Body of pancreas (tissue), 4 donors: ENCODE data around the gene NCOR1. TPM values are rescaled to one million over a fixed set of nuclear protein-coding genes. Genes with fewer than 3 reads are reported as not detected.

Source experiments
- ATAC-seq: fragments of 150-250 bp; one replicate; pipeline ENCODE4 v1.9.1; 2016
- DNase-seq, 4 donors: peaks; one replicate each; pipeline ENCODE4 v3.0.0-alpha.2; 2019
- H3K27ac ChIP-seq, 4 donors: fragments of 200-600 bp; sonication (generic); 1 replicate in 3 of 4; 2 replicates in 1 of 4; pipeline versions ENCODE4 v1.5.1 to v1.6.1; 2016 to 2019; ENCODE audit warnings: mild to moderate bottlenecking in 1 of 4, mixed read lengths in 1 of 4, moderate library complexity in 1 of 4
- H3K27me3 ChIP-seq, 2 donors: fragments of 200-600 bp; sonication (generic); one replicate each; pipeline ENCODE4 v1.6.0; 2016; ENCODE audit warnings: mild to moderate bottlenecking in 1 of 2
- H3K36me3 ChIP-seq, 2 donors: fragments of 200-600 bp; sonication (generic); replicated peaks in 1 of 2; 2 replicates each; pipeline ENCODE4 v1.5.1; 2016; ENCODE audit warnings: low read depth in 2 of 2; ENCODE audit not compliant: insufficient read depth in 1 of 2
- H3K4me1 ChIP-seq: fragments of 200-600 bp; sonication (generic); one replicate; pipeline ENCODE4 v1.6.0; 2016
- H3K4me3 ChIP-seq, 2 donors: fragments of 200-600 bp; sonication (generic); 1 replicate in 1 of 2; 2 replicates in 1 of 2; pipeline ENCODE4 v1.5.1; 2016 to 2019
- H3K9me3 ChIP-seq, 3 donors: fragments of 200-600 bp; sonication (generic); 1 replicate in 2 of 3; 2 replicates in 1 of 3; pipeline ENCODE4 v1.5.1; 2016
- POLR2A ChIP-seq, 3 donors: fragments of 450-650 bp; IDR thresholded peaks; one replicate each; pipeline ENCODE4 v1.6.1; 2016; ENCODE audit warnings: antibody characterized with exemption in 3 of 3, mild to moderate bottlenecking in 2 of 3
- WGBS, 2 donors: methylation state at CpG; one replicate each; pipeline ENCODE4 v1.1.5; 2017; 5-methylcytosine and 5-hydroxymethylcytosine counted together
- intact Hi-C: fragments of 100-400 bp; cut with DNase I; formaldehyde crosslinking; loops from one replicate; pipeline ENCODE4 v1.15.1; 2023
- total RNA-seq, 2 donors: library from RNA; depleted of rRNA; stranded (reverse); fragments of >200 nt; gene quantifications; one replicate each; pipeline ENCODE4 v1.1.0, GENCODE V29; 2016
- TF ChIP-seq, protein P1 (sequence below), 7 experiments: fragments of 450-650 bp in 4 of 7; fragments of 200-600 bp in 3 of 7; sonication (generic) in 3 of 7; IDR thresholded peaks; one replicate each; pipeline ENCODE4 v1.5.1; 2016 to 2019; ENCODE audit warnings: antibody characterized with exemption in 7 of 7

NCOR1 gene
- total RNA-seq, 2 donors from 2014 or later = 120 to 230 TPM

GRCh38 chr17:16083223-16083622, 132.1 kb downstream of the NCOR1 start:
- Histone ChIP-seq H3K27ac (no peak overlapping the region), H3K27me3 (no peaks in the 10 kb centered on the region), H3K4me1 (peaks cover 7% of the 10 kb centered on the region), H3K9me3 (no peaks in the 10 kb centered on the region), H3K36me3 (peaks cover 0 to 21% of the 10 kb centered on the region in 2 donors), H3K4me3 (no peak overlapping the region)
- ATAC-seq (no peak), DNase-seq (no peak)
- intact Hi-C loops = no loop called here
- 98% methylated on average over 3 of the region's 3 CpGs for WGBS, 2 donors
- TF ChIP-seq POLR2A (IDR thresholded peaks at IDR 0.05) = no peak
- TF ChIP-seq, protein P1, sequence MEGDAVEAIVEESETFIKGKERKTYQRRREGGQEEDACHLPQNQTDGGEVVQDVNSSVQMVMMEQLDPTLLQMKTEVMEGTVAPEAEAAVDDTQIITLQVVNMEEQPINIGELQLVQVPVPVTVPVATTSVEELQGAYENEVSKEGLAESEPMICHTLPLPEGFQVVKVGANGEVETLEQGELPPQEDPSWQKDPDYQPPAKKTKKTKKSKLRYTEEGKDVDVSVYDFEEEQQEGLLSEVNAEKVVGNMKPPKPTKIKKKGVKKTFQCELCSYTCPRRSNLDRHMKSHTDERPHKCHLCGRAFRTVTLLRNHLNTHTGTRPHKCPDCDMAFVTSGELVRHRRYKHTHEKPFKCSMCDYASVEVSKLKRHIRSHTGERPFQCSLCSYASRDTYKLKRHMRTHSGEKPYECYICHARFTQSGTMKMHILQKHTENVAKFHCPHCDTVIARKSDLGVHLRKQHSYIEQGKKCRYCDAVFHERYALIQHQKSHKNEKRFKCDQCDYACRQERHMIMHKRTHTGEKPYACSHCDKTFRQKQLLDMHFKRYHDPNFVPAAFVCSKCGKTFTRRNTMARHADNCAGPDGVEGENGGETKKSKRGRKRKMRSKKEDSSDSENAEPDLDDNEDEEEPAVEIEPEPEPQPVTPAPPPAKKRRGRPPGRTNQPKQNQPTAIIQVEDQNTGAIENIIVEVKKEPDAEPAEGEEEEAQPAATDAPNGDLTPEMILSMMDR (IDR thresholded peaks at IDR 0.05) = no peak

- ATAC-seq (no peak), DNase-seq (no peak)
- Histone ChIP-seq H3K4me1 (peaks cover 7% of the 10 kb centered on the region), H3K27ac (no peak overlapping the region), H3K36me3 (peaks cover 0 to 24% of the 10 kb centered on the region in 2 donors), H3K4me3 (no peak overlapping the region), H3K27me3 (no peaks in the 10 kb centered on the region), H3K9me3 (no peaks in the 10 kb centered on the region)
- TF ChIP-seq POLR2A (IDR thresholded peaks at IDR 0.05) = no peak
- TF ChIP-seq, protein P1 (IDR thresholded peaks at IDR 0.05) = no peak
- intact Hi-C loops = no loop called here
- WGBS, 2 donors = 100% methylated on average over 1 of the region's 1 CpG
Observed at GRCh38 chr17:16081507-16082087, 133.7 kb downstream of the NCOR1 start.

DNA sequence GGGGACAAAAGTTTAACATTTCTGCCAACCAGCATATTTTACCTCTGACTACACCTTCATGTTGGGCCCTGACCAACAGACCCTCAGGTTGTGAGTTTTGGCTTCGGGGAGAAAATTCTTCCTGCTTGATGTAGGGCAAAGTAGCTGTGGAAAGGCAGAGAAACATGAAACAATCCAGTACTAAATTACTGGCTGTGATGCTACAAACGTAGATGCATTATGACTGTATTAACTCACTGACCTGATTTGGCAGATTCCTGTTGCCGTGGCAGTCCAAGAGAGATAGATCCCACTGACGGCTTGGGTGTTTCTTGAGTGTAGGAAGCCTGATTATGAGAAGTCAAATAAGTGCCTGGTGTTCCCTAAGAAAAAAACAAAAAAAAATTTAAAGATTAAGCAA, 135.0 kb downstream of the NCOR1 start:
- intact Hi-C loops = no loop called here
- no peak for ATAC-seq
- whole genome bisulfite sequencing, 2 donors = 90 to 94% methylated on average over 4 of the region's 4 CpGs
- Histone ChIP-seq H3K36me3 (peaks cover 0 to 20% of the 10 kb centered on the region in 2 donors), H3K4me3 (no peak overlapping the region), H3K4me1 (peaks cover 7% of the 10 kb centered on the region), H3K27ac (no peak overlapping the region), H3K27me3 (no peaks in the 10 kb centered on the region), H3K9me3 (no peaks in the 10 kb centered on the region)
- no peak for DNase-seq
- no peak for TF ChIP-seq POLR2A (IDR thresholded peaks at IDR 0.05)
- TF ChIP-seq, protein P1 (IDR thresholded peaks at IDR 0.05) = no peak

DNA sequence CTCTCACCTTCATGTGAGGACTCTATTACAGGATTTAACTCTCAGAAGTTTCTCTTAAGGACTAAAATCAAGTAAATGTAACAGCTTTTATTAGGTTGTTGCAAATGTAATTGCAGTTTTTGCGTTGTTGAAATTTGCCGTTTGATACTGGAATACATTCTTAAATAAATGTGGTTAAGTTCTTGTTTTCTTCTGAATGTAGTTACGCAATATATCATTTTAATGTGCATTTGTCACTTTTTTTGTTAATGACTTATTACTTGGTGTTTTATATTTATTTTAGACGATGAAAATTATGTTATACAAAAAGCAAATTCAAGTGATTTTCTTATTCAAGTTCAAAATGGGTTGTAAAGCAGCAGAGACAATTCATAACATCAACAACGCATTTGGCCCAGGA, 139.4 kb downstream of the NCOR1 start:
- H3K27me3 ChIP-seq = no peaks in the 10 kb centered on the region
- ATAC-seq (no peak), DNase-seq (no peak)
- TF ChIP-seq, protein P1 (IDR thresholded peaks at IDR 0.05) = no peak
- TF ChIP-seq POLR2A (IDR thresholded peaks at IDR 0.05) = no peak
- H3K27ac ChIP-seq = no peak overlapping the region
- H3K9me3 ChIP-seq = no peaks in the 10 kb centered on the region
- H3K4me1 ChIP-seq = no peaks in the 10 kb centered on the region
- H3K4me3 ChIP-seq = no peak overlapping the region
- intact Hi-C loops = no loop called here
- WGBS, 2 donors = 90 to 95% methylated on average over 5 of the region's 5 CpGs
- peaks cover 5 to 34% of the 10 kb centered on the region in 2 donors for H3K36me3 ChIP-seq

GRCh38 chr17:16074423-16074822, 140.9 kb downstream of the NCOR1 start:
- H3K27ac ChIP-seq = no peak overlapping the region
- no peaks in the 10 kb centered on the region for H3K9me3 ChIP-seq
- H3K4me1 ChIP-seq = no peaks in the 10 kb centered on the region
- ATAC-seq (no peak), DNase-seq (no peak)
- H3K27me3 ChIP-seq = no peaks in the 10 kb centered on the region
- intact Hi-C loops = no loop called here
- H3K36me3 ChIP-seq = peaks cover 5 to 37% of the 10 kb centered on the region in 2 donors
- H3K4me3 ChIP-seq = no peak overlapping the region
- no peak for TF ChIP-seq POLR2A (IDR thresholded peaks at IDR 0.05)
- WGBS, 2 donors = 47 to 49% methylated on average over 3 of the region's 3 CpGs
